NCI-H146 (cell line): ENCODE data around the gene B4GALT5.
"Not testable (repeated sequence)": the region's sequence is repeated elsewhere in the genome, so short reads cannot be mapped to it uniquely, and the experiment has no call there.

Source experiments
- DNase-seq: peaks from one replicate; lab custom pipeline; 2025; lab: John Stamatoyannopoulos, UW

Gene B4GALT5

GRCh38 chr20:49679634-49680033 is 34.0 kb downstream of the B4GALT5 start:
- no peak for DNase-seq

- no peak for DNase-seq
Observed at GRCh38 chr20:49677777-49678758, 35.6 kb downstream of the B4GALT5 start.

GRCh38 chr20:49676581-49677291 is 36.9 kb downstream of the B4GALT5 start:
- no peak for DNase-seq

- DNase-seq = no peak
Observed at GRCh38 chr20:49675368-49676151, 38.1 kb downstream of the B4GALT5 start.

- DNase-seq = no peak
Observed at GRCh38 chr20:49674383-49675352, 39.0 kb downstream of the B4GALT5 start.

GRCh38 chr20:49672096-49672664 is 41.5 kb downstream of the B4GALT5 start:
- no peak for DNase-seq

GRCh38 chr20:49671433-49671832 is 42.2 kb downstream of the B4GALT5 start:
- DNase-seq = no peak

GRCh38 chr20:49669601-49670189 is 44.0 kb downstream of the B4GALT5 start:
- no peak for DNase-seq

GRCh38 chr20:49668878-49669195 is 44.8 kb downstream of the B4GALT5 start:
- DNase-seq = not testable (repeated sequence)

GRCh38 chr20:49668181-49668877 is 45.3 kb downstream of the B4GALT5 start:
- DNase-seq = no peak

- no peak for DNase-seq
Observed at GRCh38 chr20:49666911-49667310, 46.8 kb downstream of the B4GALT5 start.

GRCh38 chr20:49665796-49666195 is 47.9 kb downstream of the B4GALT5 start:
- no peak for DNase-seq

- no peak for DNase-seq
Observed at GRCh38 chr20:49664612-49665313, 48.9 kb downstream of the B4GALT5 start.

- DNase-seq = no peak
Observed at GRCh38 chr20:49663112-49663511, 50.6 kb downstream of the B4GALT5 start.

- DNase-seq = no peak
Observed at GRCh38 chr20:49661560-49662329, 51.9 kb downstream of the B4GALT5 start.

GRCh38 chr20:49660912-49661311 is 52.8 kb downstream of the B4GALT5 start:
- no peak for DNase-seq

- DNase-seq = no peak
Observed at GRCh38 chr20:49659056-49659455, 54.6 kb downstream of the B4GALT5 start.

- no peak for DNase-seq
Observed at GRCh38 chr20:49658508-49658907, 55.2 kb downstream of the B4GALT5 start.
